Endothelial cell of umbilical vein (primary cell): ENCODE data around the gene ZNF628.

Source experiments
- CTCF ChIP-seq, 2 donors: IDR thresholded peaks; 1 replicate in 1 of 2; 2 replicates in 1 of 2; pipeline ENCODE4 v1.5.1; 2011; ENCODE audit warnings: low read length in 2 of 2, mild to moderate bottlenecking in 2 of 2, moderate library complexity in 2 of 2, control low read depth in 1 of 2, inconsistent platforms in 1 of 2, low read depth in 1 of 2; ENCODE audit not compliant: insufficient read depth in 1 of 2; ENCODE audit errors: extremely low read depth in 1 of 2
- EZH2 ChIP-seq: IDR thresholded peaks from 2 replicates; pipeline ENCODE4 v1.6.1; 2012; ENCODE audit warnings: borderline replicate concordance, low read depth, mild to moderate bottlenecking, moderate library complexity, low read length, inconsistent platforms; ENCODE audit not compliant: severe bottlenecking
- FOS ChIP-seq: IDR thresholded peaks from 2 replicates; pipeline ENCODE4 v1.6.1; 2011; ENCODE audit warnings: mild to moderate bottlenecking, low read length, moderate library complexity, borderline replicate concordance; ENCODE audit not compliant: insufficient read depth
- GATA2 ChIP-seq: IDR thresholded peaks from 2 replicates; pipeline ENCODE4 v1.7.0; 2011; ENCODE audit warnings: low read depth, mild to moderate bottlenecking, moderate library complexity, mixed read lengths, low read length; ENCODE audit not compliant: insufficient read length, insufficient read depth
- JUN ChIP-seq: IDR thresholded peaks from 2 replicates; pipeline ENCODE4 v1.6.1; 2011; ENCODE audit warnings: borderline replicate concordance, low read depth; ENCODE audit not compliant: insufficient read length, insufficient read depth
- MAX ChIP-seq: IDR thresholded peaks from 2 replicates; pipeline ENCODE4 v1.6.1; 2011; ENCODE audit not compliant: insufficient read depth, insufficient read length
- MYC ChIP-seq: IDR thresholded peaks from one replicate; pipeline ENCODE4 v1.6.1; 2011; ENCODE audit warnings: mild to moderate bottlenecking, low read depth, low read length
- POLR2A ChIP-seq: IDR thresholded peaks from 2 replicates; pipeline ENCODE4 v1.6.1; 2012; ENCODE audit warnings: low read depth, mild to moderate bottlenecking, control low read depth, low read length
- POLR2AphosphoS5 ChIP-seq: IDR thresholded peaks from 2 replicates; pipeline ENCODE4 v1.6.1; 2012; ENCODE audit warnings: low read depth, mild to moderate bottlenecking, control low read depth, low read length, moderate library complexity; ENCODE audit not compliant: insufficient read depth

- TF ChIP-seq CTCF (IDR thresholded peaks at IDR 0.05; ENCODE audit: extremely low read depth in 1 of 2, insufficient read depth in 1 of 2, low read depth in 1 of 2, low read length in 2 of 2) (no peak), POLR2A (no peak), POLR2AphosphoS5 (no peak), FOS (no peak), EZH2 (no peak), MAX (no peak), JUN (no peak), MYC (no peak), GATA2 (no peak)
Observed at GRCh38 chr19:55433292-55433691, 43.1 kb upstream of the ZNF628 start.
